Neural cell (in vitro differentiated cells): ENCODE results near the gene STAM2. TPM values are rescaled to one million over a fixed set of nuclear protein-coding genes. Genes with fewer than 3 reads are reported as not detected.
"Not testable (repeated sequence)": the region's sequence is repeated elsewhere in the genome, so short reads cannot be mapped to it uniquely, and the experiment has no call there.

Experiments used
- H2AFZ ChIP-seq: fragments of 200-600, 300-800 bp; sonication (generic), shearing (Covaris generic); 2 replicates; pipeline ENCODE4 v1.6.0; 2014; ENCODE audit warnings: low read depth, mild to moderate bottlenecking, antibody characterized with exemption, low read length, moderate library complexity
- H3F3A ChIP-seq: fragments of 200-600 bp; shearing (Covaris generic); 2 replicates; pipeline ENCODE4 v1.6.1; 2016; ENCODE audit warnings: mild to moderate bottlenecking, moderate library complexity, mixed read lengths, antibody characterized with exemption, low read length; ENCODE audit not compliant: insufficient read depth, poor library complexity, severe bottlenecking
- H3K27ac ChIP-seq: fragments of 200-600, 300-800 bp; sonication (generic), shearing (Covaris generic); 2 replicates; pipeline ENCODE4 v1.5.1; 2014; ENCODE audit warnings: mild to moderate bottlenecking, low read length, moderate library complexity
- H3K27me3 ChIP-seq: fragments of 300-800, 200-600 bp; sonication (generic), shearing (Covaris generic); 2 replicates; pipeline ENCODE4 v1.6.0; 2014; ENCODE audit warnings: mild to moderate bottlenecking, low read depth, low read length, moderate library complexity; ENCODE audit not compliant: insufficient read depth
- H3K36me3 ChIP-seq: fragments of 300-800, 200-600 bp; sonication (generic), shearing (Covaris generic); 2 replicates; pipeline ENCODE4 v1.5.1; 2014; ENCODE audit warnings: mild to moderate bottlenecking, antibody characterized with exemption, low read length, moderate library complexity; ENCODE audit not compliant: insufficient read depth
- H3K4me2 ChIP-seq: fragments of 300-800, 200-600 bp; sonication (generic), shearing (Covaris generic); 2 replicates; pipeline ENCODE4 v1.6.0; 2014; ENCODE audit warnings: mild to moderate bottlenecking, low read length
- H3K4me3 ChIP-seq: fragments of 300-800, 200-600 bp; sonication (generic), shearing (Covaris generic); 2 replicates; pipeline ENCODE4 v1.5.1; 2014; ENCODE audit warnings: mild to moderate bottlenecking, low read length, moderate library complexity
- H3K79me2 ChIP-seq: fragments of 200-600 bp; shearing (Covaris generic); replicated peaks from 2 replicates; pipeline ENCODE4 v1.6.0; 2014; ENCODE audit warnings: mild to moderate bottlenecking, low read length, moderate library complexity; ENCODE audit not compliant: insufficient read depth
- H3K9ac ChIP-seq: fragments of 300-800, 200-600 bp; sonication (generic), shearing (Covaris generic); 2 replicates; pipeline ENCODE4 v1.6.1; 2016; ENCODE audit warnings: mild to moderate bottlenecking, low read length, mixed read lengths
- H3K9me2 ChIP-seq: fragments of 200-600 bp; shearing (Covaris generic); 2 replicates; pipeline ENCODE4 v1.6.1; 2016; ENCODE audit warnings: mild to moderate bottlenecking, low read length, mixed read lengths; ENCODE audit not compliant: insufficient read depth
- H3K9me3 ChIP-seq: fragments of 200-600, 300-800 bp; sonication (generic), shearing (Covaris generic); 2 replicates; pipeline ENCODE4 v1.6.1; 2016; ENCODE audit warnings: mild to moderate bottlenecking, mixed run types, low read length, moderate library complexity, mixed read lengths
- H4K20me1 ChIP-seq: fragments of 200-600 bp; shearing (Covaris generic); 2 replicates; pipeline ENCODE4 v1.6.1; 2016; ENCODE audit warnings: mild to moderate bottlenecking, mixed run types; ENCODE audit not compliant: insufficient read depth
- CTCF ChIP-seq: fragments of 450-650 bp; IDR thresholded peaks from 2 replicates; pipeline ENCODE4 v1.5.1; 2014; ENCODE audit warnings: antibody characterized with exemption, mild to moderate bottlenecking, moderate library complexity; ENCODE audit not compliant: poor library complexity, severe bottlenecking
- EP300 ChIP-seq: fragments of 450-650 bp; conservative IDR thresholded peaks from 2 replicates; pipeline ENCODE4 v1.6.1; 2014; ENCODE audit warnings: antibody characterized with exemption, mild to moderate bottlenecking, moderate library complexity; ENCODE audit not compliant: poor library complexity, severe bottlenecking
- EZH2 ChIP-seq: fragments of 200-600, 300-800 bp; shearing (Covaris generic), sonication (generic); IDR thresholded peaks from 2 replicates; pipeline ENCODE4 v1.6.1; 2014; ENCODE audit warnings: antibody characterized with exemption, low read length, borderline replicate concordance, mild to moderate bottlenecking; ENCODE audit not compliant: insufficient read depth, poor library complexity, severe bottlenecking
- MXI1 ChIP-seq: fragments of 450-650 bp; conservative IDR thresholded peaks from 2 replicates; pipeline ENCODE4 v1.6.1; 2014; ENCODE audit warnings: antibody characterized with exemption, mild to moderate bottlenecking; ENCODE audit not compliant: poor library complexity, severe bottlenecking
- POLR2AphosphoS5 ChIP-seq: IDR thresholded peaks from 2 replicates; pipeline ENCODE4 v1.6.1; 2012
- RAD21 ChIP-seq: fragments of 450-650 bp; conservative IDR thresholded peaks from 2 replicates; pipeline ENCODE4 v1.6.1; 2014; ENCODE audit warnings: antibody characterized with exemption, mild to moderate bottlenecking, moderate library complexity
- REST ChIP-seq: IDR thresholded peaks from 2 replicates; pipeline ENCODE4 v1.6.1; 2012; ENCODE audit warnings: borderline replicate concordance
- SMC3 ChIP-seq: fragments of 450-650 bp; conservative IDR thresholded peaks from 2 replicates; pipeline ENCODE4 v1.6.1; 2014; ENCODE audit warnings: antibody characterized with exemption, mild to moderate bottlenecking, moderate library complexity; ENCODE audit not compliant: poor library complexity
- TAF1 ChIP-seq: IDR thresholded peaks from 2 replicates; pipeline ENCODE4 v1.6.1; 2012; ENCODE audit warnings: low read depth
- polyA plus RNA-seq: library from polyadenylated mRNA; depleted of rRNA; stranded (reverse); fragments of >200 nt; gene quantifications from 2 replicates; pipeline ENCODE4 v1.2.3, GENCODE V29; 2014

Gene STAM2
- polyA plus RNA-seq, 1 donor from 2014 or later, result 47.5 TPM

GRCh38 chr2:152120430-152120829 lies 55.1 kb downstream of the STAM2 start:
- Histone ChIP-seq H3K27me3 (no peaks in the 10 kb centered on the region), H3K9ac (no peak overlapping the region)
- peak; percentile 49 for TF ChIP-seq POLR2AphosphoS5
- TF ChIP-seq MXI1, result no peak
- TF ChIP-seq REST, result peak; percentile 15
- no peak for TF ChIP-seq SMC3
- peak; percentile 58 for TF ChIP-seq EP300
- TF ChIP-seq EZH2, result no peak
- TF ChIP-seq RAD21, result no peak
- no peak for TF ChIP-seq TAF1
- TF ChIP-seq CTCF, result peak; percentile 17

GRCh38 chr2:152115952-152116351 lies 59.6 kb downstream of the STAM2 start:
- Histone ChIP-seq H3K9me2 (no peaks in the 10 kb centered on the region), H3K27ac (no peak overlapping the region), H3K9ac (no peak overlapping the region), H3K79me2 (no peaks in the 10 kb centered on the region), H3F3A (no peaks in the 10 kb centered on the region), H3K9me3 (no peaks in the 10 kb centered on the region), H3K36me3 (no peaks in the 10 kb centered on the region), H2AFZ (no peak overlapping the region), H3K4me2 (no peak overlapping the region), H3K4me3 (no peak overlapping the region), H4K20me1 (no peaks in the 10 kb centered on the region), H3K27me3 (no peaks in the 10 kb centered on the region)
- no peak for TF ChIP-seq TAF1

More at GRCh38 chr2:152120430-152120829, 55.1 kb downstream of the STAM2 start:
- peak overlapping the region; percentile 31 for H3K27ac ChIP-seq
- no peak overlapping the region for H2AFZ ChIP-seq
- H4K20me1 ChIP-seq, result no peaks in the 10 kb centered on the region
- no peak overlapping the region for H3K4me2 ChIP-seq
- H3K4me3 ChIP-seq, result no peak overlapping the region
- H3K36me3 ChIP-seq, result no peaks in the 10 kb centered on the region
- no peaks in the 10 kb centered on the region for H3K9me2 ChIP-seq
- no peaks in the 10 kb centered on the region for H3K79me2 ChIP-seq
- no peaks in the 10 kb centered on the region for H3K9me3 ChIP-seq
- H3F3A ChIP-seq, result no peaks in the 10 kb centered on the region

GRCh38 chr2:152114366-152114765 lies 61.2 kb downstream of the STAM2 start:
- H3K27me3 ChIP-seq, result no peaks in the 10 kb centered on the region
- no peaks in the 10 kb centered on the region for H4K20me1 ChIP-seq
- H3K9me2 ChIP-seq, result no peaks in the 10 kb centered on the region
- H3K4me3 ChIP-seq, result no peak overlapping the region
- no peaks in the 10 kb centered on the region for H3F3A ChIP-seq
- no peak overlapping the region for H2AFZ ChIP-seq
- no peak overlapping the region for H3K27ac ChIP-seq
- no peaks in the 10 kb centered on the region for H3K9me3 ChIP-seq
- H3K79me2 ChIP-seq, result no peaks in the 10 kb centered on the region
- TF ChIP-seq EP300 (no peak), MXI1 (no peak), RAD21 (no peak), SMC3 (no peak), REST (no peak)
- H3K9ac ChIP-seq, result no peak overlapping the region
- no peaks in the 10 kb centered on the region for H3K36me3 ChIP-seq
- no peak overlapping the region for H3K4me2 ChIP-seq

GRCh38 chr2:152107140-152107539 lies 68.4 kb downstream of the STAM2 start:
- H3K4me2 ChIP-seq, H3K36me3 ChIP-seq, H3K79me2 ChIP-seq, H3F3A ChIP-seq, H3K4me3 ChIP-seq, H2AFZ ChIP-seq, H3K9ac ChIP-seq, H3K9me3 ChIP-seq, H3K27ac ChIP-seq, H4K20me1 ChIP-seq, H3K27me3 ChIP-seq, H3K9me2 ChIP-seq: not testable (repeated sequence)
